HG03103 (cell line): ENCODE results near the gene WNT7A.

Experiments
- ATAC-seq: cut with Tn5 transposase; IDR thresholded peaks from one replicate; pipeline ENCODE4 v1.9.1; 2021; ENCODE audit warnings: low read depth; ENCODE audit not compliant: unreplicated experiment

Gene WNT7A

GRCh38 chr3:13798401-13798800 is 81.5 kb downstream of the WNT7A start:
- no peak for ATAC-seq

- ATAC-seq: no peak
These were observed 83.0 kb downstream of the WNT7A start for GRCh38 chr3:13796701-13797460.

- no peak for ATAC-seq
These were observed 84.1 kb downstream of the WNT7A start for GRCh38 chr3:13795816-13796215.

GRCh38 chr3:13794322-13794721 is 85.5 kb downstream of the WNT7A start:
- no peak for ATAC-seq

- ATAC-seq: no peak
These were observed 86.4 kb downstream of the WNT7A start for GRCh38 chr3:13793451-13793850.

GRCh38 chr3:13792512-13793371 is 87.1 kb downstream of the WNT7A start:
- no peak for ATAC-seq

- no peak for ATAC-seq
These were observed 87.8 kb downstream of the WNT7A start for GRCh38 chr3:13792051-13792490.

- no peak for ATAC-seq
These were observed 88.4 kb downstream of the WNT7A start for GRCh38 chr3:13791198-13792050.

GRCh38 chr3:13790376-13791197 is 89.3 kb downstream of the WNT7A start:
- ATAC-seq: no peak

GRCh38 chr3:13788522-13789424 is 91.1 kb downstream of the WNT7A start:
- ATAC-seq: no peak

GRCh38 chr3:13787533-13788132 is 92.2 kb downstream of the WNT7A start:
- no peak for ATAC-seq

GRCh38 chr3:13786811-13787210 is 93.1 kb downstream of the WNT7A start:
- no peak for ATAC-seq

- ATAC-seq: no peak
These were observed 93.9 kb downstream of the WNT7A start for GRCh38 chr3:13785853-13786436.

GRCh38 chr3:13785351-13785750 is 94.5 kb downstream of the WNT7A start:
- ATAC-seq: no peak

GRCh38 chr3:13783476-13783875 is 96.4 kb downstream of the WNT7A start:
- ATAC-seq: no peak

GRCh38 chr3:13782501-13782900 is 97.4 kb downstream of the WNT7A start:
- ATAC-seq: no peak

GRCh38 chr3:13781417-13781816 is 98.5 kb downstream of the WNT7A start:
- no peak for ATAC-seq
